GM19463 (cell line): ENCODE measurements around the gene EEF2K.

ENCODE experiments used
- ATAC-seq: cut with Tn5 transposase; IDR thresholded peaks from one replicate; pipeline ENCODE4 v1.9.1; 2021; ENCODE audit warnings: mild to moderate bottlenecking, moderate library complexity; ENCODE audit not compliant: unreplicated experiment

EEF2K gene

GRCh38 chr16:22314661-22315626, 108.9 kb downstream of the EEF2K start:
- ATAC-seq = no peak

DNA sequence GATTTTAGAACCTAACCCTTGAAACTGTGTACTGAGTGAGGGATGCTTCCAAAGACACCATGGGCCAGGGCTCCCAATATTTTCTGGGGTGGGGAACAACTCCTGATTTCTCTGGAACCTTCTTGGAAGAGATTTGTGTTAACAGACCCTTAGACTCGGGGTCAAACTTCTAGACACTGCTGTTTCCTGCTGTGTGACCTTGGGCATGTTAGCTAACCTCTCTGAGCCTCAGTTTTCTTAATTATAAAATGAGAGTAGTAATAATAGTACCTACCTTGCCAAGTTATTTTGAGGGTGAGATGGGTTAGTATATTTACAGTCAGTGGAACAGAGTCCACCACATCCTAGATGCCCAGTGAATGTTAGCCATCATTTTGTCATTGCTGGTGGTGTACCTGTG, 109.9 kb downstream of the EEF2K start:
- ATAC-seq = no peak

DNA sequence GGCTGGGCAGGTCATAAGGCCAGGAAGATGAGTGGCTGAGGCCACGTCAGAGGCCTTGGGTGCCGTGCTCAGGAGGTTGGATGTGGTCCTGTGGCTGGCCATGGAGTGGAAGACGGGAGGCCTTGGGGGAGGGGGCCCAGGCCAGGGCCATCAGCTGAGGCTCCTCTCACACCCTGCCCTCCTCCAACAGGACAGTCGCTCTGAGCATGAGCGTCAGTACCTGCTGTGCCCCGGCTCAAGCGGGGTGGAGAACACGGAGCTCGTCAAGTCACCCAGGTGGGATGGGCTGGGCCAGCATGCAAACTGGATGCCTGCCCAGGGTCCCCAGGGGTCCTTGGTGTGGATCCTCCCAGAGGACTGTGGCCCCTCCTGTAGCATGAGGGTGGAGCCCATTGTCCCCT, 110.3 kb downstream of the EEF2K start:
- no peak for ATAC-seq

GRCh38 chr16:22317001-22317530, 111.0 kb downstream of the EEF2K start:
- no peak for ATAC-seq

- ATAC-seq = no peak
Measured at GRCh38 chr16:22317625-22318024, 111.5 kb downstream of the EEF2K start.

GRCh38 chr16:22318690-22319358, 112.7 kb downstream of the EEF2K start:
- no peak for ATAC-seq

DNA sequence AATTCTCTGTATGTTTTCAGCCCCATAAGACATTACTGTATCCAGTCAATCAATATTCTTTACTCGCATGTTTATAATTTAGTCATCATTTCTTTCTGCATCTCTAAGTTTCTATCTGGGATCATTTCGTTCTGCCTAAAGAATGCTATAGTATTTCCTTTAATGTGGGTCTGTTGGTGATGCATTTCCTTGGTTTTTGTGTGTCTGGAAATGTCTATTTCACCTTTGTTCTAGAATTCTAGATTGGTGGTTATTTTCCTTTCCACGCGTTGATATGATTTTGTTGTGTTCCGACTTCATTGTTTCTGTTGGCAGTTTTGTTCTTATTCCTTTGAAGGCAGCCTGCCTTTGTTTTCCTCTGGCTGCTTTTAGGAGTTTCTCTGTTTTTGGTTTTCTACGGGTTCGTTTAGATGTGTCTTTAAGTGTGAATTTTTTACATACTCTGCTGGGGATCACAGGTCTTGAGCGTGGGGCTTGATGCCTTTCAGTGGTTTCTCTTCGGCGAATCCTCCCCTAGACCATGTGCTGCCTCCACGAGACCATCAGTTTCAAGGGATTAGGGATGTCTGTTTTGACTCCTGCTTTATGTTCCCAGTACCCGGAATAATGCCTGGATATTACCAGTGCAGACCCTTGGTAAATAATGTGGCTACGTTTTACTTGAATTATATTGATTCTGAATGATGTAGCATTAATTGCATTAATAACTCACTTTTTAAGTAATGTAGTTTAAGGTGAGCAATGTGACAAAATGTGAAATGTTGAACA, 114.7 kb downstream of the EEF2K start:
- no peak for ATAC-seq

DNA sequence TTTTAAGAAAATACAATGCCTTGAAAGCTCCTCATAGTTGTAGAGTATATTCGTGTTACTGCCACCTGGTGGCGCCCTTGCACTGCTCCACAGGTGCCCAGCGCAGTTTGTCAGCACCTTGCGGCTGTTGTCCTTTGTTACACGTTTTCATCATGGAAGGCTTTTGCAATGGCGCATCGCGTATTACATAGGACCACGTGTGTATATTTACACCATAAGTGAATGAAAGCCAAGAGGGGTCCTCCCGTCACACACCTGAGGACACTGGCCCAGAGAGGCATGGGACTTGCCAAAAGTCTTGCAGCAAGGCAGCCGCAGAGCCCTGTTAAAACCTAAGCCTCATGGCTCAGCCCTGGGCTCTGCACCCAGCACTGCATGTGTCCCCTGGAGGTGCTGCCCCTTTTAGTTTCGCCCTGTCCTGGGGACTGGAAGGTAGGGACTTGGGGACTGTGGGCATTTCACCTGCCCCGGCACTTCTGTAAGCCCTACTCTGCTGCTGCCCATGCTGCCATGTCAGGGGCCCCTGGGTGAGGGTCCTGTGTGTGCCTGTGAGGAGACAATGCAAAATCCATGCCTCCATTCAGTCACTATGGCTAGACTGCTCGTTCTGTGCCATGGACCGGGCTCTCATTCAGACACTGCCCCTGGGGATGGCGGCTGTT, 115.4 kb downstream of the EEF2K start:
- no peak for ATAC-seq

GRCh38 chr16:22322021-22322471, 116.0 kb downstream of the EEF2K start:
- ATAC-seq = no peak

GRCh38 chr16:22322741-22323140, 116.7 kb downstream of the EEF2K start:
- no peak for ATAC-seq

- ATAC-seq = no peak
Measured at GRCh38 chr16:22323173-22323958, 117.3 kb downstream of the EEF2K start.

DNA sequence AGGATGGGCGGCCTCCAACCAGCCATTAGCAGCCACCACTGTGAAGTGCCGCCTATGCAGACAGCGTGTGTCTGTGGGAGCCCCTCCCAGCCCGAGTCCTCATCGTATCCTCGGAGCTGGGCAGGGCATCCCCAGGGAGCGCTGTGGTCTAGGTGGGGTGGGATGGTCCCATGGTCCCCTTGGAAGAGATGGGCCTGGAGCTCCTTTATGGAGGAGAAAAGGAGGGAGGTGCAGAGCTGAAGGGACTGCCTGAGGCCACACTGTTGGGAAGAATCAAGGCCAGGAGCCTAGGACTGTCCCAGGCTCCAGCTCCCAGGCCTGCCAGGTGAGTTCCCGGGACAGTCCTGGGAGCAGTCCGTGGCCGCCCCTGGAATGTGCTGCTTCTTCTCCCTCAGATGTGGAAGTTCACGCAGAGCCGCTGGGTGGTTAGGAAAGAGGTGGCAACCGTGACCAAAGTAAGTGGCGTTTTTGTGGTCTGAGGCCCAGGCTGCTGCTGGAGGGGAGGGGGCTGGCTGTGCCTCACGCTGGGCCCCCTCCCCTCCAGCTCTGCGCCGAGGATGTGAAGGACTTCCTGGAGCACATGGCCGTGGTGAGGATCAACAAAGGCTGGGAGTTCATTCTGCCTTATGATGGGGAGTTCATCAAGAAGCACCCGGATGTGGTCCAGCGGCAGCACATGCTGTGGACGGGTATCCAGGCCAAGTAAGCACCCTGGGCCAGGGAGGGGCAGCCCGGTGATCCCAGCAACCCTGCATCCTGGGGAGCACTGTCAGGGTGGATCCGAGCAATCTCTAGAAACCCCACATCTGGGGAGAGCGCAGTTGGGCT, 118.1 kb downstream of the EEF2K start:
- no peak for ATAC-seq

GRCh38 chr16:22324787-22325597, 118.9 kb downstream of the EEF2K start:
- ATAC-seq = no peak

DNA sequence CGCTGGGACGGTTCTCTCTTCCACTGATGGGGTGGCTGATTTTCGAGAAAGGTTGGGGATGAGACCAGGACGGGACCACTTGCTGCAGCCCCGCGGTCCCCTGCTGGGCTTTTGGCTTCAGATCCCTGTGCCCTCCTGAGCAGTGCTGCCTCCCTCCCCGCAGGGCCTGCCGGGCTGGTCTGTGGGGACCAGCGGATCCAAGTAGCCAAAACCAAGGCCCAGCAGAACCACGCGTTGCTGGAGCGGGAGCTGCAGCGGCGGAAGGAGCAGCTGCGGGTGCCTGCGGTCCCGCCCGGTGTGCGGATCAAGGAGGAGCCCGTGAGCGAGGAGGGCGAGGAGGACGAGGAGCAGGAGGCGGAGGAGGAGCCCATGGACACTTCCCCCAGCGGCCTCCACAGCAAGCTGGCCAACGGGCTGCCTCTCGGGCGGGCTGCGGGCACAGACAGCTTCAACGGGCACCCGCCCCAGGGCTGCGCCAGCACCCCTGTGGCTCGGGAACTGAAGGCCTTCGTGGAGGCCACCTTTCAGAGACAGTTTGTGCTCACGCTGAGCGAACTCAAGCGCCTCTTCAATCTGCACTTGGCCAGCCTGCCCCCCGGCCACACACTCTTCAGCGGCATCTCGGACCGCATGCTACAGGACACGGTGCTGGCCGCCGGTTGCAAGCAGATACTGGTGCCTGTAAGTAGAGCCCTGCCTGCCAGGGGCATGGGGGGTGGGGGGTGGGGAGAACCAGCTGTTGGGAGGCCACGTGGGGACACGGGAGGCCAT, 119.7 kb downstream of the EEF2K start:
- ATAC-seq = no peak

DNA sequence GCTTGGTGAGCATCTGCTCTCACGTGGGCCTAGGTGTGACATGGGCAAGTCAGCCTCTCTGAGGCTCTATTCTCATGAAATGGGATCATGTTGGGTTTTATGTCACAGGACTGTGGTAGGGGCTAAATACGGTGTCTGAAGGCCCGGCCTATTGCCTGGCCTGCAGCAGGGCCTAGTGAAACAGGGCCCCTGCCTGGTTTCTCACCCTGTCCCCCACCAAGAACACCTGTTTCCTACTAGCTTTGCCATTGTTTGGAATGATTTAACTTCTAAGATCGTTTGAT, 120.2 kb downstream of the EEF2K start:
- no peak for ATAC-seq

DNA sequence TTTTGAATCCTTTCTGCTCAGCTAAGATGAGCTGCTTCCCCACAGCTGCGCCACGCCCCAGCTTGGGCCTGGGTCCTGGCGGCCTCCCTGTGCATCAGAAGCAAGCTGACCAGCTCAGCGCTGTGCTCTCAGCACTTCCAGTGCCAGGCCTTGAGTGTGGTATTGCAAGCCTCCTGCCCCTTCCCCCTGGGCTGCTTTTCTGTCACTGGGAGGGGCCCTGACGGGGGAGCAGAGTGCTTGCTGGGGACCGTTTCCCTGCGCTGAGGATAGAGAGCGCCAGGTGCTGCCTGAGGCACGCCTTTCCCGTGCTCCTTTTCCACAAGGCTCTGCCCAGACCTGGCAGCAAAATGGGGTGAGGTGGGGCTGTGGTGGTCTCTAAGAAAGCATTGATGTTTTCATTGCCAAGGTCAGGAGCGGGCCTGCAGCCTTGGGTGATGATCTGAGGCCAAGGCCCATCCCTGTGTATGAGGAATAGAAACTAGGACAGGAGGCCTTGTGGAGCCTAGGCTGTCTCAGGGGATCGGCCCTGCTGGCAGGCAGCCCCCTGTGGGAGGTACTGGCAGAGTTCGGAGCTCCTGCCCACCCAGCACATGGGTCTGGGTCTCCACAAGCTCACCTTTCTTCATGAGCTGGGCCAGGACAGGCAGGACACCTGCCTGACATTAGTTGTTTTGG, 120.8 kb downstream of the EEF2K start:
- no peak for ATAC-seq

GRCh38 chr16:22327446-22327775, 121.3 kb downstream of the EEF2K start:
- no peak for ATAC-seq
